Uterus (tissue), 4 donors: ENCODE results near the gene NFIC. TPM values are rescaled to one million over a fixed set of nuclear protein-coding genes. Genes with fewer than 3 reads are reported as not detected.

Experiments used
- DNase-seq, 2 donors: peaks; one replicate each; pipeline ENCODE4 v3.0.0-alpha.2; 2019 to 2020
- H3K27ac ChIP-seq, 2 donors: fragments of 200-600 bp; sonication (generic); 1 replicate in 1 of 2; 2 replicates in 1 of 2; pipeline ENCODE4 v1.5.1; 2016 to 2018
- H3K27me3 ChIP-seq, 2 donors: fragments of 200-600 bp; sonication (generic); one replicate each; pipeline ENCODE4 v1.5.1; 2018 to 2019; ENCODE audit warnings: control low read depth in 1 of 2
- H3K36me3 ChIP-seq, 2 donors: fragments of 200-600 bp; sonication (generic); one replicate each; pipeline ENCODE4 v1.5.1; 2019; ENCODE audit warnings: control low read depth in 1 of 2
- H3K4me1 ChIP-seq, 2 donors: fragments of 200-600 bp; sonication (generic); one replicate each; pipeline ENCODE4 v1.5.1; 2018 to 2019; ENCODE audit warnings: control low read depth in 1 of 2
- H3K4me3 ChIP-seq, 2 donors: fragments of 200-600 bp; sonication (generic); 1 replicate in 1 of 2; 2 replicates in 1 of 2; pipeline ENCODE4 v1.5.1; 2018 to 2019; ENCODE audit warnings: mild to moderate bottlenecking in 1 of 2
- H3K9me3 ChIP-seq, 2 donors: fragments of 200-600 bp; sonication (generic); one replicate each; pipeline ENCODE4 v1.5.1; 2019; ENCODE audit warnings: control low read depth in 1 of 2
- POLR2A ChIP-seq, 2 donors: fragments of 450-650 bp; IDR thresholded peaks; one replicate each; pipeline ENCODE4 v1.6.1; 2016; ENCODE audit warnings: antibody characterized with exemption in 2 of 2, mild to moderate bottlenecking in 1 of 2, moderate library complexity in 1 of 2
- intact Hi-C: fragments of 100-400 bp; cut with DNase I; formaldehyde crosslinking; loops from one replicate; pipeline ENCODE4 v1.15.1; 2023; ENCODE audit warnings: low total_unique reads
- total RNA-seq, 4 donors: library from RNA; depleted of rRNA in 3 of 4; stranded (reverse); fragments of >200 nt in 3 of 4; gene quantifications; one replicate each; pipeline versions ENCODE4 v1.1.0 to v1.2.4, GENCODE V29; 2014 to 2023
- TF ChIP-seq, protein P1 (sequence below), 4 experiments: fragments of 200-600 bp in 2 of 4; fragments of 450-650 bp in 2 of 4; sonication (generic) in 2 of 4; IDR thresholded peaks; one replicate each; pipeline ENCODE4 v1.5.1; 2016 to 2019; ENCODE audit warnings: antibody characterized with exemption in 4 of 4, mild to moderate bottlenecking in 2 of 4, moderate library complexity in 1 of 4
- donor health status: DM: yes; HTN: yes; CAD: no.

Gene NFIC
- total RNA-seq, 4 donors from 2014 or later: 18.5 to 361 (median 82.9) TPM

- Histone ChIP-seq H3K4me3 (no peak overlapping the region), H3K4me1 (no peaks in the 10 kb centered on the region), H3K36me3 (no peaks in the 10 kb centered on the region), H3K27me3 (peaks cover 5 to 11% of the 10 kb centered on the region in 2 donors), H3K9me3 (no peaks in the 10 kb centered on the region), H3K27ac (no peak overlapping the region)
- TF ChIP-seq, protein P1, sequence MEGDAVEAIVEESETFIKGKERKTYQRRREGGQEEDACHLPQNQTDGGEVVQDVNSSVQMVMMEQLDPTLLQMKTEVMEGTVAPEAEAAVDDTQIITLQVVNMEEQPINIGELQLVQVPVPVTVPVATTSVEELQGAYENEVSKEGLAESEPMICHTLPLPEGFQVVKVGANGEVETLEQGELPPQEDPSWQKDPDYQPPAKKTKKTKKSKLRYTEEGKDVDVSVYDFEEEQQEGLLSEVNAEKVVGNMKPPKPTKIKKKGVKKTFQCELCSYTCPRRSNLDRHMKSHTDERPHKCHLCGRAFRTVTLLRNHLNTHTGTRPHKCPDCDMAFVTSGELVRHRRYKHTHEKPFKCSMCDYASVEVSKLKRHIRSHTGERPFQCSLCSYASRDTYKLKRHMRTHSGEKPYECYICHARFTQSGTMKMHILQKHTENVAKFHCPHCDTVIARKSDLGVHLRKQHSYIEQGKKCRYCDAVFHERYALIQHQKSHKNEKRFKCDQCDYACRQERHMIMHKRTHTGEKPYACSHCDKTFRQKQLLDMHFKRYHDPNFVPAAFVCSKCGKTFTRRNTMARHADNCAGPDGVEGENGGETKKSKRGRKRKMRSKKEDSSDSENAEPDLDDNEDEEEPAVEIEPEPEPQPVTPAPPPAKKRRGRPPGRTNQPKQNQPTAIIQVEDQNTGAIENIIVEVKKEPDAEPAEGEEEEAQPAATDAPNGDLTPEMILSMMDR (IDR thresholded peaks at IDR 0.05): no peak
- TF ChIP-seq POLR2A (IDR thresholded peaks at IDR 0.05): no peak
- DNase-seq: no peak
- intact Hi-C loops: no loop called here
Measured at GRCh38 chr19:3478409-3479176, 112.2 kb downstream of the NFIC start.

GRCh38 chr19:3479177-3479833 lies 112.9 kb downstream of the NFIC start:
- no peaks in the 10 kb centered on the region for H3K9me3 ChIP-seq
- no peak overlapping the region for H3K4me3 ChIP-seq
- peaks cover 5 to 11% of the 10 kb centered on the region in 2 donors for H3K27me3 ChIP-seq
- no peak for DNase-seq
- TF ChIP-seq POLR2A (IDR thresholded peaks at IDR 0.05): no peak
- TF ChIP-seq, protein P1 (IDR thresholded peaks at IDR 0.05): no peak
- H3K4me1 ChIP-seq: no peaks in the 10 kb centered on the region
- intact Hi-C loops: no loop called here
- no peaks in the 10 kb centered on the region for H3K36me3 ChIP-seq
- no peak overlapping the region for H3K27ac ChIP-seq

- no peak for DNase-seq
- intact Hi-C loops: no loop called here
- Histone ChIP-seq H3K36me3 (no peaks in the 10 kb centered on the region), H3K9me3 (no peaks in the 10 kb centered on the region), H3K4me3 (no peak overlapping the region), H3K27ac (no peak overlapping the region), H3K4me1 (no peaks in the 10 kb centered on the region), H3K27me3 (peaks cover 5 to 11% of the 10 kb centered on the region in 2 donors)
- TF ChIP-seq, protein P1 (IDR thresholded peaks at IDR 0.05): no peak
- no peak for TF ChIP-seq POLR2A (IDR thresholded peaks at IDR 0.05)
Measured at GRCh38 chr19:3479834-3480215, 113.4 kb downstream of the NFIC start.

- DNase-seq: no peak
- Histone ChIP-seq H3K4me1 (no peaks in the 10 kb centered on the region), H3K4me3 (no peak within 1 kb of the TSS), H3K27ac (no peak within 1 kb of the TSS), H3K9me3 (no peaks in the 10 kb centered on the region), H3K27me3 (peaks cover 5 to 11% of the 10 kb centered on the region in 2 donors), H3K36me3 (no peaks in the 10 kb centered on the region)
- intact Hi-C loops: no loop called here
- TF ChIP-seq, protein P1 (IDR thresholded peaks at IDR 0.05): no peak
- no peak for TF ChIP-seq POLR2A (IDR thresholded peaks at IDR 0.05)
Measured at GRCh38 chr19:3480383-3481091, 114.2 kb downstream of the NFIC start, which contains the start of gene SMIM24. SMIM24 (minus strand) TSS chr19:3480525; CDS start chr19:3480463, 62 bp downstream.
